ENCODE measurements around the gene FGFR2.

FGFR2 gene

GRCh38 chr10:121600611-121601010 lies 2.4 kb upstream of the FGFR2 start:
- no peaks in the 10 kb centered on the region for H3K4me1 ChIP-seq (ENCODE audit: control insufficient read depth, low read length)
- no peaks in the 10 kb centered on the region for H3K27me3 ChIP-seq (ENCODE audit: control insufficient read depth, low read length)
- TF ChIP-seq CTCF (IDR thresholded peaks at IDR 0.05; ENCODE audit: low read depth, low read length, poor library complexity, severe bottlenecking) (no peak), EZH2phosphoT487 (IDR thresholded peaks at IDR 0.05; ENCODE audit: borderline replicate concordance, low read length) (no peak)
- H3K4me3 ChIP-seq (ENCODE audit: low read length) = no peak overlapping the region
- no peak overlapping the region for H3K27ac ChIP-seq (ENCODE audit: low read depth, low read length)
- no peak overlapping the region for H3K4me2 ChIP-seq (ENCODE audit: low read length)
- H3K9me2 ChIP-seq (replicated peaks; ENCODE audit: control insufficient read depth, low read length) = no peaks in the 10 kb centered on the region
- H3F3A ChIP-seq (ENCODE audit: control insufficient read depth, insufficient read depth) = no peaks in the 10 kb centered on the region
- H4K20me1 ChIP-seq (ENCODE audit: control insufficient read depth, insufficient read depth, low read depth, low read length) = no peaks in the 10 kb centered on the region
- H3K9me3 ChIP-seq (ENCODE audit: control insufficient read depth, insufficient read depth, low read length) = no peaks in the 10 kb centered on the region; the same call in 1 of the 2 replicates
- H3K79me2 ChIP-seq (ENCODE audit: control insufficient read depth, low read length) = no peaks in the 10 kb centered on the region
- H3K36me3 ChIP-seq (ENCODE audit: control insufficient read depth, low read length) = no peaks in the 10 kb centered on the region

GRCh38 chr10:121599947-121600346 lies 1.7 kb upstream of the FGFR2 start:
- Histone ChIP-seq H3K4me1 (ENCODE audit: control insufficient read depth, low read length) (no peaks in the 10 kb centered on the region), H3K9me3 (ENCODE audit: control insufficient read depth, insufficient read depth, low read length) (no peaks in the 10 kb centered on the region; the same call in 1 of the 2 replicates), H3K9me2 (replicated peaks; ENCODE audit: control insufficient read depth, low read length) (no peaks in the 10 kb centered on the region), H3K4me2 (ENCODE audit: low read length) (no peak overlapping the region), H3K79me2 (ENCODE audit: control insufficient read depth, low read length) (no peaks in the 10 kb centered on the region), H4K20me1 (ENCODE audit: control insufficient read depth, insufficient read depth, low read depth, low read length) (no peaks in the 10 kb centered on the region), H3K4me3 (ENCODE audit: low read length) (no peak overlapping the region), H3K27ac (ENCODE audit: low read depth, low read length) (no peak overlapping the region), H3K27me3 (ENCODE audit: control insufficient read depth, low read length) (no peaks in the 10 kb centered on the region), H3F3A (ENCODE audit: control insufficient read depth, insufficient read depth) (no peaks in the 10 kb centered on the region), H3K36me3 (ENCODE audit: control insufficient read depth, low read length) (no peaks in the 10 kb centered on the region)
- no peak for TF ChIP-seq CTCF (IDR thresholded peaks at IDR 0.05; ENCODE audit: low read depth, low read length, poor library complexity, severe bottlenecking)
- TF ChIP-seq EZH2phosphoT487 (IDR thresholded peaks at IDR 0.05; ENCODE audit: borderline replicate concordance, low read length) = no peak

GRCh38 chr10:121597504-121598262 lies 561 bp downstream of the FGFR2 start:
- TF ChIP-seq CTCF (IDR thresholded peaks at IDR 0.05; ENCODE audit: low read depth, low read length, poor library complexity, severe bottlenecking) (no peak), EZH2phosphoT487 (IDR thresholded peaks at IDR 0.05; ENCODE audit: borderline replicate concordance, low read length) (no peak)
- H3K4me3 ChIP-seq (ENCODE audit: low read length) = no peak overlapping the region
- no peaks in the 10 kb centered on the region for H3K4me1 ChIP-seq (ENCODE audit: control insufficient read depth, low read length)

More at GRCh38 chr10:121597504-121598262, 561 bp downstream of the FGFR2 start:
- H3K27ac ChIP-seq (ENCODE audit: low read depth, low read length) = no peak overlapping the region
- no peaks in the 10 kb centered on the region for H3K9me2 ChIP-seq (replicated peaks; ENCODE audit: control insufficient read depth, low read length)
- H3K4me2 ChIP-seq (ENCODE audit: low read length) = no peak overlapping the region
- H3F3A ChIP-seq (ENCODE audit: control insufficient read depth, insufficient read depth) = no peaks in the 10 kb centered on the region
- H4K20me1 ChIP-seq (ENCODE audit: control insufficient read depth, insufficient read depth, low read depth, low read length) = no peaks in the 10 kb centered on the region
- H3K27me3 ChIP-seq (ENCODE audit: control insufficient read depth, low read length) = no peaks in the 10 kb centered on the region
- H3K79me2 ChIP-seq (ENCODE audit: control insufficient read depth, low read length) = no peaks in the 10 kb centered on the region
- no peaks in the 10 kb centered on the region; the same call in 1 of the 2 replicates for H3K9me3 ChIP-seq (ENCODE audit: control insufficient read depth, insufficient read depth, low read length)
- H3K36me3 ChIP-seq (ENCODE audit: control insufficient read depth, low read length) = no peaks in the 10 kb centered on the region
